OCI-LY1 (cell line): ENCODE results near the gene CHST11.

Source experiments
- EZH2 ChIP-seq: fragments of 200-600 bp; sonication (generic), shearing (Covaris generic); IDR thresholded peaks from 2 replicates; pipeline ENCODE4 v1.8.0; 2017; ENCODE audit warnings: borderline replicate concordance, mixed run types, mild to moderate bottlenecking, antibody characterized with exemption, low read length, moderate library complexity, mixed read lengths
- TF ChIP-seq, protein P1 (sequence below): fragments of 200-600 bp; sonication (generic), shearing (Covaris generic); IDR thresholded peaks from 2 replicates; pipeline ENCODE4 v1.5.1; 2017; ENCODE audit warnings: mild to moderate bottlenecking, antibody characterized with exemption, low read length, moderate library complexity, mixed read lengths

DNA sequence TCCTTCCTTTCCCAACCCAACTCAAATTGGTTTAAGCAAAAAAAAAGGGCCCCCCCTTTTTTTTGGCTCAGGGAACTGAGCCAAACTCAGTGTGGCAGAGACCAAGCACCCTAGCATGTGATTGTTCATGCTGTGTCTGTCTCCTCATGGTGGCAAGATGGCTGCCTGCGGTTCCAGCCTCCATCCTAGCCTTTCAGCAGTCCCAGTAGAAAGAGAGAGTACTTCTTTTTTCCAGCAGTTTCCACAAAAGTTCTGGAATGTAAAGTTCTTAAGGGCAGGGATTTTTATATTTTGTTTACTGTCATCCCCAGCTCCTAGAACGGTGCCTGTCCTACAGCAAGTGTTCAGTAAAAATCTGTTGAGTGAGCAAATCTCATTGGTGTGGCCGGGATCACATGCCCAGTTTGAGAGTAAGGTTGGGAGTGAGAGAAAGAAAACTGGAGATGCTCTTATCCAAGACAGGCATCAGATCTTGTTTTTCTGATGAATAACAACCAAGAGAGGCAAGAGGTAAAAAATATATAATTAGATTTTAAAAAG lies 22.4 kb downstream of the CHST11 start:
- TF ChIP-seq, protein P1, sequence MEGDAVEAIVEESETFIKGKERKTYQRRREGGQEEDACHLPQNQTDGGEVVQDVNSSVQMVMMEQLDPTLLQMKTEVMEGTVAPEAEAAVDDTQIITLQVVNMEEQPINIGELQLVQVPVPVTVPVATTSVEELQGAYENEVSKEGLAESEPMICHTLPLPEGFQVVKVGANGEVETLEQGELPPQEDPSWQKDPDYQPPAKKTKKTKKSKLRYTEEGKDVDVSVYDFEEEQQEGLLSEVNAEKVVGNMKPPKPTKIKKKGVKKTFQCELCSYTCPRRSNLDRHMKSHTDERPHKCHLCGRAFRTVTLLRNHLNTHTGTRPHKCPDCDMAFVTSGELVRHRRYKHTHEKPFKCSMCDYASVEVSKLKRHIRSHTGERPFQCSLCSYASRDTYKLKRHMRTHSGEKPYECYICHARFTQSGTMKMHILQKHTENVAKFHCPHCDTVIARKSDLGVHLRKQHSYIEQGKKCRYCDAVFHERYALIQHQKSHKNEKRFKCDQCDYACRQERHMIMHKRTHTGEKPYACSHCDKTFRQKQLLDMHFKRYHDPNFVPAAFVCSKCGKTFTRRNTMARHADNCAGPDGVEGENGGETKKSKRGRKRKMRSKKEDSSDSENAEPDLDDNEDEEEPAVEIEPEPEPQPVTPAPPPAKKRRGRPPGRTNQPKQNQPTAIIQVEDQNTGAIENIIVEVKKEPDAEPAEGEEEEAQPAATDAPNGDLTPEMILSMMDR, result no peak
- TF ChIP-seq EZH2, result no peak
